Measurements from ENCODE around the gene PTPRQ. TPM values are rescaled to one million over a fixed set of nuclear protein-coding genes. Genes with fewer than 3 reads are reported as not detected.

PTPRQ gene
- total RNA-seq, 1 donor from 2014 or later: not detected

- DNase-seq (ENCODE audit: low read depth): no peak
- FAIRE-seq: no peak
- no peak for TF ChIP-seq CTCF (IDR thresholded peaks at IDR 0.05; ENCODE audit: insufficient read depth, low read length, severe bottlenecking)
- Histone ChIP-seq H3K36me3 (ENCODE audit: control insufficient read depth, insufficient read depth, low read length) (no peaks in the 10 kb centered on the region), H3K4me3 (ENCODE audit: low read depth, low read length) (no peak overlapping the region), H3K27me3 (ENCODE audit: control insufficient read depth, insufficient read depth, low read length) (no peaks in the 10 kb centered on the region)
These were observed 137.7 kb downstream of the PTPRQ start for GRCh38 chr12:80581783-80582182.

- Histone ChIP-seq H3K36me3 (ENCODE audit: control insufficient read depth, insufficient read depth, low read length) (no peaks in the 10 kb centered on the region), H3K4me3 (ENCODE audit: low read depth, low read length) (no peak overlapping the region), H3K27me3 (ENCODE audit: control insufficient read depth, insufficient read depth, low read length) (no peaks in the 10 kb centered on the region)
- no peak for DNase-seq (ENCODE audit: low read depth)
- FAIRE-seq: no peak
- no peak for TF ChIP-seq CTCF (IDR thresholded peaks at IDR 0.05; ENCODE audit: insufficient read depth, low read length, severe bottlenecking)
These were observed 138.4 kb downstream of the PTPRQ start for GRCh38 chr12:80582431-80582830.

GRCh38 chr12:80589077-80589476, 145.0 kb downstream of the PTPRQ start:
- no peak for DNase-seq (ENCODE audit: low read depth)
- H3K36me3 ChIP-seq (ENCODE audit: control insufficient read depth, insufficient read depth, low read length): no peaks in the 10 kb centered on the region
- FAIRE-seq: no peak
- H3K27me3 ChIP-seq (ENCODE audit: control insufficient read depth, insufficient read depth, low read length): no peaks in the 10 kb centered on the region
- TF ChIP-seq CTCF (IDR thresholded peaks at IDR 0.05; ENCODE audit: insufficient read depth, low read length, severe bottlenecking): no peak
- no peak overlapping the region for H3K4me3 ChIP-seq (ENCODE audit: low read depth, low read length)

GRCh38 chr12:80590085-80590484, 146.1 kb downstream of the PTPRQ start:
- FAIRE-seq: no peak
- DNase-seq (ENCODE audit: low read depth): no peak
- no peaks in the 10 kb centered on the region for H3K36me3 ChIP-seq (ENCODE audit: control insufficient read depth, insufficient read depth, low read length)
- H3K27me3 ChIP-seq (ENCODE audit: control insufficient read depth, insufficient read depth, low read length): no peaks in the 10 kb centered on the region
- TF ChIP-seq CTCF (IDR thresholded peaks at IDR 0.05; ENCODE audit: insufficient read depth, low read length, severe bottlenecking): no peak
- no peak overlapping the region for H3K4me3 ChIP-seq (ENCODE audit: low read depth, low read length)

- TF ChIP-seq CTCF (IDR thresholded peaks at IDR 0.05; ENCODE audit: insufficient read depth, low read length, severe bottlenecking): no peak
- no peak overlapping the region for H3K4me3 ChIP-seq (ENCODE audit: low read depth, low read length)
- no peaks in the 10 kb centered on the region for H3K27me3 ChIP-seq (ENCODE audit: control insufficient read depth, insufficient read depth, low read length)
- no peaks in the 10 kb centered on the region for H3K36me3 ChIP-seq (ENCODE audit: control insufficient read depth, insufficient read depth, low read length)
- DNase-seq (ENCODE audit: low read depth) (no peak), FAIRE-seq (no peak)
These were observed 149.7 kb downstream of the PTPRQ start for GRCh38 chr12:80593766-80594165.

GRCh38 chr12:80596509-80596908, 152.5 kb downstream of the PTPRQ start:
- TF ChIP-seq CTCF (IDR thresholded peaks at IDR 0.05; ENCODE audit: insufficient read depth, low read length, severe bottlenecking): no peak
- FAIRE-seq (no peak), DNase-seq (ENCODE audit: low read depth) (no peak)
- Histone ChIP-seq H3K4me3 (ENCODE audit: low read depth, low read length) (no peak overlapping the region), H3K27me3 (ENCODE audit: control insufficient read depth, insufficient read depth, low read length) (no peaks in the 10 kb centered on the region), H3K36me3 (ENCODE audit: control insufficient read depth, insufficient read depth, low read length) (no peaks in the 10 kb centered on the region)
